GM18511 (cell line): ENCODE measurements around the gene AKAP10.
A peak's percentile ranks its signal among the peaks of the same experiment; 100 is the strongest.
"Not testable (repeated sequence)": the region's sequence is repeated elsewhere in the genome, so short reads cannot be mapped to it uniquely, and the experiment has no call there.

ENCODE experiments used
- ATAC-seq: cut with Tn5 transposase; IDR thresholded peaks from one replicate; pipeline ENCODE4 v1.9.1; 2021; ENCODE audit warnings: mild to moderate bottlenecking, moderate library complexity; ENCODE audit not compliant: unreplicated experiment

Gene AKAP10

GRCh38 chr17:19873346-19873745 lies 104.3 kb downstream of the AKAP10 start:
- no peak for ATAC-seq

GRCh38 chr17:19868079-19868395 lies 109.6 kb downstream of the AKAP10 start:
- no peak for ATAC-seq

GRCh38 chr17:19867329-19868078 lies 110.1 kb downstream of the AKAP10 start, which contains the start of gene ULK2:
Gene ULK2, minus strand, starts transcription at chr17:19867936. Its CDS starts 519 bp downstream, at chr17:19867417.
- ATAC-seq = peak; percentile 62

- ATAC-seq = peak; percentile 63
Measured at GRCh38 chr17:19867079-19867328, 110.6 kb downstream of the AKAP10 start.

GRCh38 chr17:19865021-19865420 lies 112.6 kb downstream of the AKAP10 start:
- ATAC-seq = no peak

GRCh38 chr17:19860647-19861177 lies 116.9 kb downstream of the AKAP10 start:
- ATAC-seq = not testable (repeated sequence)

GRCh38 chr17:19857640-19858039 lies 120.0 kb downstream of the AKAP10 start:
- no peak for ATAC-seq
